A549 (cell line): ENCODE results near the gene ARFIP1. TPM values are rescaled to one million over a fixed set of nuclear protein-coding genes. Genes with fewer than 3 reads are reported as not detected.
A peak's percentile ranks its signal among the peaks of the same experiment; 100 is the strongest.

Source experiments
- ATAC-seq, 2 experiments: fragments of 200-7000 bp in 1 of 2; fragments of >200 bp in 1 of 2; cut with Nextera tagmentation in 1 of 2; cut with Tn5 transposase in 1 of 2; 3 replicates each; pipeline versions ENCODE4 v1.8.0 to v1.9.1; 2018 to 2020; ENCODE audit warnings: mild to moderate bottlenecking in 1 of 2, moderate library complexity in 1 of 2
- CTCF ChIA-PET: fragments of 300-600 bp; sonication (Branson Sonifier 250); formaldehyde crosslinking; extraction: SDS; loops from one replicate; lab custom pipeline; 2021; ENCODE audit warnings: antibody characterized with exemption, inconsistent platforms; lab: Yijun Ruan, JAX
- POLR2A ChIA-PET: fragments of 350-600 bp; formaldehyde crosslinking; extraction: SDS; loops from one replicate; lab custom pipeline; 2021; ENCODE audit warnings: antibody characterized with exemption, inconsistent platforms; lab: Yijun Ruan, JAX
- DNase-seq, 2 experiments: peaks; one replicate each; pipeline versions ENCODE4 v3.0.0 to v3.0.0-alpha.2; 2011 to 2016; ENCODE audit warnings: low read depth in 1 of 2, low spot score in 1 of 2
- FAIRE-seq: peaks from 2 replicates; lab custom pipeline; 2011; peaks lifted over from hg19 to GRCh38; lab: Jason Lieb, UNC
- H3K27ac ChIP-seq, 2 experiments: fragments of >200 bp; sonication (Bioruptor Twin); formaldehyde crosslinking; 3 replicates each; pipeline ENCODE4 v1.5.1; 2016 to 2017
- H3K4me1 ChIP-seq: fragments of >200 bp; sonication (Bioruptor Twin); formaldehyde crosslinking; 3 replicates; pipeline ENCODE4 v1.6.1; 2016
- H3K4me2 ChIP-seq: fragments of >200 bp; sonication (Bioruptor Twin); formaldehyde crosslinking; 3 replicates; pipeline ENCODE4 v1.6.1; 2016
- H3K4me3 ChIP-seq: fragments of >200 bp; sonication (Bioruptor Twin); formaldehyde crosslinking; 3 replicates; pipeline ENCODE4 v1.5.1; 2016
- H3K9me3 ChIP-seq: fragments of >200 bp; sonication (Bioruptor Twin); formaldehyde crosslinking; 3 replicates; pipeline ENCODE4 v1.6.1; 2016
- BHLHE40 ChIP-seq: IDR thresholded peaks from 2 replicates; pipeline ENCODE4 v1.6.1; 2012; ENCODE audit warnings: low read depth, low read length, inconsistent platforms
- CBX2 ChIP-seq: fragments of 200-600 bp; sonication (generic); IDR thresholded peaks from 2 replicates; pipeline ENCODE4 v1.6.1; 2016; ENCODE audit warnings: low read depth, mild to moderate bottlenecking, borderline replicate concordance
- CHD2 ChIP-seq: fragments of 150-350 bp; IDR thresholded peaks from 2 replicates; pipeline ENCODE4 v1.6.1; 2014; ENCODE audit warnings: low read length; ENCODE audit not compliant: partially characterized antibody
- EHMT2 ChIP-seq: fragments of 200-600 bp; sonication (generic); IDR thresholded peaks from 2 replicates; pipeline ENCODE4 v1.6.1; 2016; ENCODE audit warnings: antibody characterized with exemption, low read depth, mild to moderate bottlenecking, moderate library complexity
- ESRRA ChIP-seq: fragments of 150-350 bp; IDR thresholded peaks from 2 replicates; pipeline ENCODE4 v1.6.1; 2014; ENCODE audit warnings: mild to moderate bottlenecking, low read length, borderline replicate concordance
- FOSL2 ChIP-seq, 2 experiments: fragments of 450-650 bp in 1 of 2; fragments of >200 bp in 1 of 2; sonication (Bioruptor Twin) in 1 of 2; formaldehyde crosslinking; IDR thresholded peaks; 2 replicates each; pipeline versions ENCODE4 v1.5.0 to v1.6.1; 2016 to 2020; ENCODE audit warnings: mild to moderate bottlenecking in 1 of 2, moderate library complexity in 1 of 2
- FOXS1 ChIP-seq: fragments of 250-450 bp; sonication (Bioruptor Pico); IDR thresholded peaks from 2 replicates; pipeline ENCODE4 v1.5.0; 2020; ENCODE audit warnings: mild to moderate bottlenecking, moderate library complexity
- MAFK ChIP-seq: fragments of 450-650 bp; IDR thresholded peaks from 2 replicates; pipeline ENCODE4 v1.6.1; 2014; ENCODE audit not compliant: partially characterized antibody
- MYC ChIP-seq: IDR thresholded peaks from 2 replicates; pipeline ENCODE4 v1.6.1; 2012; ENCODE audit warnings: mild to moderate bottlenecking, inconsistent platforms, low read length, improper control_type of control experiment, borderline replicate concordance
- NFE2L2 ChIP-seq: fragments of 150-350 bp; conservative IDR thresholded peaks from 2 replicates; pipeline ENCODE4 v1.6.1; 2014; ENCODE audit warnings: low read length
- NPAS2 ChIP-seq: fragments of 250-450 bp; sonication (Bioruptor Pico); IDR thresholded peaks from 2 replicates; pipeline ENCODE4 v1.8.0; 2022; ENCODE audit warnings: mild to moderate bottlenecking, moderate library complexity, borderline replicate concordance
- NR3C1 ChIP-seq: fragments of >200 bp; sonication (Bioruptor Twin); formaldehyde crosslinking; IDR thresholded peaks from 3 replicates; pipeline ENCODE4 v1.6.1; 2017
- RARB ChIP-seq: fragments of 250-450 bp; sonication (Bioruptor Pico); IDR thresholded peaks from 2 replicates; pipeline ENCODE4 v1.8.0; 2021; ENCODE audit warnings: mild to moderate bottlenecking, moderate library complexity
- RNF2 ChIP-seq: fragments of 200-600 bp; sonication (generic); IDR thresholded peaks from 2 replicates; pipeline ENCODE4 v1.6.1; 2016; ENCODE audit warnings: low read depth, mild to moderate bottlenecking, antibody characterized with exemption, moderate library complexity, borderline replicate concordance
- SREBF2 ChIP-seq: fragments of 450-650 bp; IDR thresholded peaks from 2 replicates; pipeline ENCODE4 v1.6.1; 2014; ENCODE audit warnings: mild to moderate bottlenecking, moderate library complexity
- ZC3H11A ChIP-seq: fragments of 450-650 bp; IDR thresholded peaks from 2 replicates; pipeline ENCODE4 v1.6.1; 2014; ENCODE audit warnings: antibody characterized with exemption, mild to moderate bottlenecking
- WGBS: methylation state at CpG from one replicate; pipeline ENCODE4 v1.1.6; 2017; ENCODE audit errors: missing lambda C conversion rate; 5-methylcytosine and 5-hydroxymethylcytosine counted together
- polyA plus RNA-seq, 4 experiments: library from polyadenylated mRNA; depleted of rRNA in 3 of 4; stranded (reverse); fragments of >200 nt; fragmentation: RNase III in 1 of 4; extraction: RNeasy Plus Mini Kit Qiagen cat#74134 plus additional on column Dnase treatment in 1 of 4; gene quantifications; 2 replicates in 3 of 4; 3 replicates in 1 of 4; pipeline ENCODE4 v1.2.3, GENCODE V29; 2011 to 2017
- TF ChIP-seq, protein P1 (sequence below): IDR thresholded peaks from 2 replicates; pipeline ENCODE4 v1.6.1; 2012
- TF ChIP-seq, protein P2 (sequence below): fragments of 150-350 bp; IDR thresholded peaks from 2 replicates; pipeline ENCODE4 v1.6.1; 2014; ENCODE audit warnings: low read depth, mild to moderate bottlenecking, low read length
- TF ChIP-seq, protein P3 (sequence below): fragments of 250-450 bp; sonication (Bioruptor Pico); IDR thresholded peaks from 2 replicates; pipeline ENCODE4 v1.5.0; 2020; ENCODE audit warnings: low read depth, mild to moderate bottlenecking, moderate library complexity
- TF ChIP-seq, protein P4 (sequence below): fragments of 450-650 bp; IDR thresholded peaks from 2 replicates; pipeline ENCODE4 v1.6.1; 2014; ENCODE audit warnings: antibody characterized with exemption
- TF ChIP-seq, protein P5 (sequence below): IDR thresholded peaks from 2 replicates; pipeline ENCODE4 v1.6.1; 2012; ENCODE audit warnings: low read depth, borderline replicate concordance
- TF ChIP-seq, protein P6 (sequence below): fragments of 200-600 bp; sonication (generic); IDR thresholded peaks from 2 replicates; pipeline ENCODE4 v1.6.1; 2016; ENCODE audit warnings: antibody characterized with exemption, mild to moderate bottlenecking, moderate library complexity
- TF ChIP-seq, protein P7 (sequence below): fragments of >200 bp; sonication (Bioruptor Twin); formaldehyde crosslinking; IDR thresholded peaks from 3 replicates; pipeline ENCODE4 v1.5.1; 2016

The ARFIP1 gene
- polyA plus RNA-seq, 2 of the 4 experiments (the other 2 are of a cell fraction) = 17.1 to 39.2 TPM

DNA sequence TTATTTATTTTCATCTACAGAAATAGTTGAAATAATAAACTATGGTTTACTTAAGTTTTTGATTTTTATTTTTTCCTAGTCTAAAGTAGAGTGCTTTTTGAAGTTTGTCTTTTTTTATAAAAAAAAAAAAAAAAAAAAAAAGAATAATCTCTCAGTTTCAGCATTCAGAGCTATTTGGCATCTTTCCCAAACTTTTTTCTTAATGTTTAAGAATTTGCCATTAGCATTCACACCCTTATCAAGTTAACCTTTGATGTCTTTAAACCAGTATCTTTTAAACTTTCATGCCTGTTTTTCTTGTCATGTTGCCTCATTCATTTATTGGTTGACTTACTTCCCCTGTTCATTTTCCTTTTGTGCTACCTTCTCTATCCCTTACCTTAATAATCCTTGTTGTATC is 95.5 kb downstream of the ARFIP1 start (continued):
- TF ChIP-seq FOXS1 (CRISPR knock-in tag) = no peak

DNA sequence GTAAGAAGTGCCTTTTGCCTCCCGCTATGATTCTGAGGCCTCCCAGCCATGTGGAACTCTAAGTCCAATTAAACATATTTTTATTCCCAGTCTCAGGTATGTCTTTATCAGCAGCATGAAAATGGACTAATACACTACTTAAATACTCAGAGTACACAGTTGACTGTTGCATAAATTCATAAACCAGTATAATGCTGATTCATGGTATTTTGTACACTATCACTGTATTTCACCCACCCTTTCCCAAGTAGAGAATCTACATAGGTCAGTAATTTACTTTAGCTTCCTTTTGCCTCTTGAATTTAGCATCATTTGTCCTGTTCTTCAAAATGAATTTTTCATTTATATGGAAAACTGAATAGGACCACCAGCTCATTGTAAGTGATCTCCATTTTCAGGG is 98.1 kb downstream of the ARFIP1 start:
- TF ChIP-seq RARB (CRISPR knock-in tag) (no peak), FOSL2 (IDR thresholded peaks at IDR 0.05) (no peak), FOSL2 (CRISPR knock-in tag; IDR thresholded peaks at IDR 0.05) (no peak), MAFK (peak; percentile 79)
- FAIRE-seq = no peak
- Histone ChIP-seq H3K4me1 (no peaks in the 10 kb centered on the region), H3K4me3 (no peak overlapping the region), H3K4me2 (no peak overlapping the region), H3K9me3 (no peaks in the 10 kb centered on the region; the same call in 2 of the 3 replicates), H3K27ac (no peak overlapping the region)
- DNase-seq = no peak
- CTCF ChIA-PET = no interaction called here
- no peak for ATAC-seq
- POLR2A ChIA-PET = no interaction called here
- 100% methylated on average over 1 of the region's 1 CpG for WGBS

DNA sequence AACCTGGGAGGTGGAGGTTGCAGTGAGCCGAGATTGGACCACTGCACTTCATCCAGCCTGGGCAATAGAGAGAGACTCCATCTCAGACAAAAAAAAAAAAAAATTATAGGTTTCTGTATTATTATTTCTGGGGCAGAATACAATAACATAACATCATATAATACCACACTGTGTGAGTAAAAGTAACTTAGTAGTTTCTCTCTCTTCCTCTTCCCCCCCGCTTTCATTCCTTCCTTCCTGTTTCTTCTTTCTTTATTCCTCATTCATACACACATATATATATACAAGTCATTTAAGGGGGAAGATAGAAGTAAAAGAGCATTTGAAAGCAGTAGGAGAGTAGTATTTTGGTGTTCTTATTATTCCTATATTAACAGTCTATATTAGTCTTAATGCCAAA is 100.5 kb downstream of the ARFIP1 start:
- DNase-seq (no peak), ATAC-seq (no peak), FAIRE-seq (no peak)
- CTCF ChIA-PET = no interaction called here
- Histone ChIP-seq H3K9me3 (no peaks in the 10 kb centered on the region; the same call in 2 of the 3 replicates), H3K27ac (no peak overlapping the region), H3K4me3 (no peak overlapping the region), H3K4me1 (no peaks in the 10 kb centered on the region), H3K4me2 (no peak overlapping the region)
- TF ChIP-seq, protein P1, sequence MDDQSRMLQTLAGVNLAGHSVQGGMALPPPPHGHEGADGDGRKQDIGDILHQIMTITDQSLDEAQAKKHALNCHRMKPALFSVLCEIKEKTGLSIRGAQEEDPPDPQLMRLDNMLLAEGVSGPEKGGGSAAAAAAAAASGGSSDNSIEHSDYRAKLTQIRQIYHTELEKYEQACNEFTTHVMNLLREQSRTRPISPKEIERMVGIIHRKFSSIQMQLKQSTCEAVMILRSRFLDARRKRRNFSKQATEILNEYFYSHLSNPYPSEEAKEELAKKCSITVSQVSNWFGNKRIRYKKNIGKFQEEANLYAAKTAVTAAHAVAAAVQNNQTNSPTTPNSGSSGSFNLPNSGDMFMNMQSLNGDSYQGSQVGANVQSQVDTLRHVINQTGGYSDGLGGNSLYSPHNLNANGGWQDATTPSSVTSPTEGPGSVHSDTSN = no peak
- TF ChIP-seq ESRRA (no peak), SREBF2 (no peak), EHMT2 (no peak), ZC3H11A (no peak), RNF2 (no peak), NR3C1 (no peak), CBX2 (no peak), RARB (CRISPR knock-in tag) (no peak), NPAS2 (no peak), BHLHE40 (no peak), CHD2 (no peak), NFE2L2 (no peak), MYC (no peak)
- TF ChIP-seq, protein P2, sequence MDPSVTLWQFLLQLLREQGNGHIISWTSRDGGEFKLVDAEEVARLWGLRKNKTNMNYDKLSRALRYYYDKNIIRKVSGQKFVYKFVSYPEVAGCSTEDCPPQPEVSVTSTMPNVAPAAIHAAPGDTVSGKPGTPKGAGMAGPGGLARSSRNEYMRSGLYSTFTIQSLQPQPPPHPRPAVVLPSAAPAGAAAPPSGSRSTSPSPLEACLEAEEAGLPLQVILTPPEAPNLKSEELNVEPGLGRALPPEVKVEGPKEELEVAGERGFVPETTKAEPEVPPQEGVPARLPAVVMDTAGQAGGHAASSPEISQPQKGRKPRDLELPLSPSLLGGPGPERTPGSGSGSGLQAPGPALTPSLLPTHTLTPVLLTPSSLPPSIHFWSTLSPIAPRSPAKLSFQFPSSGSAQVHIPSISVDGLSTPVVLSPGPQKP = no peak
- TF ChIP-seq, protein P3, sequence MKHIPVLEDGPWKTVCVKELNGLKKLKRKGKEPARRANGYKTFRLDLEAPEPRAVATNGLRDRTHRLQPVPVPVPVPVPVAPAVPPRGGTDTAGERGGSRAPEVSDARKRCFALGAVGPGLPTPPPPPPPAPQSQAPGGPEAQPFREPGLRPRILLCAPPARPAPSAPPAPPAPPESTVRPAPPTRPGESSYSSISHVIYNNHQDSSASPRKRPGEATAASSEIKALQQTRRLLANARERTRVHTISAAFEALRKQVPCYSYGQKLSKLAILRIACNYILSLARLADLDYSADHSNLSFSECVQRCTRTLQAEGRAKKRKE (CRISPR knock-in tag) = no peak
- TF ChIP-seq, protein P4, sequence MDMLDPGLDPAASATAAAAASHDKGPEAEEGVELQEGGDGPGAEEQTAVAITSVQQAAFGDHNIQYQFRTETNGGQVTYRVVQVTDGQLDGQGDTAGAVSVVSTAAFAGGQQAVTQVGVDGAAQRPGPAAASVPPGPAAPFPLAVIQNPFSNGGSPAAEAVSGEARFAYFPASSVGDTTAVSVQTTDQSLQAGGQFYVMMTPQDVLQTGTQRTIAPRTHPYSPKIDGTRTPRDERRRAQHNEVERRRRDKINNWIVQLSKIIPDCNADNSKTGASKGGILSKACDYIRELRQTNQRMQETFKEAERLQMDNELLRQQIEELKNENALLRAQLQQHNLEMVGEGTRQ = no peak
- TF ChIP-seq, protein P5, sequence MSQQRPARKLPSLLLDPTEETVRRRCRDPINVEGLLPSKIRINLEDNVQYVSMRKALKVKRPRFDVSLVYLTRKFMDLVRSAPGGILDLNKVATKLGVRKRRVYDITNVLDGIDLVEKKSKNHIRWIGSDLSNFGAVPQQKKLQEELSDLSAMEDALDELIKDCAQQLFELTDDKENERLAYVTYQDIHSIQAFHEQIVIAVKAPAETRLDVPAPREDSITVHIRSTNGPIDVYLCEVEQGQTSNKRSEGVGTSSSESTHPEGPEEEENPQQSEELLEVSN = no peak
- TF ChIP-seq, protein P6, sequence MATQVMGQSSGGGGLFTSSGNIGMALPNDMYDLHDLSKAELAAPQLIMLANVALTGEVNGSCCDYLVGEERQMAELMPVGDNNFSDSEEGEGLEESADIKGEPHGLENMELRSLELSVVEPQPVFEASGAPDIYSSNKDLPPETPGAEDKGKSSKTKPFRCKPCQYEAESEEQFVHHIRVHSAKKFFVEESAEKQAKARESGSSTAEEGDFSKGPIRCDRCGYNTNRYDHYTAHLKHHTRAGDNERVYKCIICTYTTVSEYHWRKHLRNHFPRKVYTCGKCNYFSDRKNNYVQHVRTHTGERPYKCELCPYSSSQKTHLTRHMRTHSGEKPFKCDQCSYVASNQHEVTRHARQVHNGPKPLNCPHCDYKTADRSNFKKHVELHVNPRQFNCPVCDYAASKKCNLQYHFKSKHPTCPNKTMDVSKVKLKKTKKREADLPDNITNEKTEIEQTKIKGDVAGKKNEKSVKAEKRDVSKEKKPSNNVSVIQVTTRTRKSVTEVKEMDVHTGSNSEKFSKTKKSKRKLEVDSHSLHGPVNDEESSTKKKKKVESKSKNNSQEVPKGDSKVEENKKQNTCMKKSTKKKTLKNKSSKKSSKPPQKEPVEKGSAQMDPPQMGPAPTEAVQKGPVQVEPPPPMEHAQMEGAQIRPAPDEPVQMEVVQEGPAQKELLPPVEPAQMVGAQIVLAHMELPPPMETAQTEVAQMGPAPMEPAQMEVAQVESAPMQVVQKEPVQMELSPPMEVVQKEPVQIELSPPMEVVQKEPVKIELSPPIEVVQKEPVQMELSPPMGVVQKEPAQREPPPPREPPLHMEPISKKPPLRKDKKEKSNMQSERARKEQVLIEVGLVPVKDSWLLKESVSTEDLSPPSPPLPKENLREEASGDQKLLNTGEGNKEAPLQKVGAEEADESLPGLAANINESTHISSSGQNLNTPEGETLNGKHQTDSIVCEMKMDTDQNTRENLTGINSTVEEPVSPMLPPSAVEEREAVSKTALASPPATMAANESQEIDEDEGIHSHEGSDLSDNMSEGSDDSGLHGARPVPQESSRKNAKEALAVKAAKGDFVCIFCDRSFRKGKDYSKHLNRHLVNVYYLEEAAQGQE = no peak
- TF ChIP-seq, protein P7, sequence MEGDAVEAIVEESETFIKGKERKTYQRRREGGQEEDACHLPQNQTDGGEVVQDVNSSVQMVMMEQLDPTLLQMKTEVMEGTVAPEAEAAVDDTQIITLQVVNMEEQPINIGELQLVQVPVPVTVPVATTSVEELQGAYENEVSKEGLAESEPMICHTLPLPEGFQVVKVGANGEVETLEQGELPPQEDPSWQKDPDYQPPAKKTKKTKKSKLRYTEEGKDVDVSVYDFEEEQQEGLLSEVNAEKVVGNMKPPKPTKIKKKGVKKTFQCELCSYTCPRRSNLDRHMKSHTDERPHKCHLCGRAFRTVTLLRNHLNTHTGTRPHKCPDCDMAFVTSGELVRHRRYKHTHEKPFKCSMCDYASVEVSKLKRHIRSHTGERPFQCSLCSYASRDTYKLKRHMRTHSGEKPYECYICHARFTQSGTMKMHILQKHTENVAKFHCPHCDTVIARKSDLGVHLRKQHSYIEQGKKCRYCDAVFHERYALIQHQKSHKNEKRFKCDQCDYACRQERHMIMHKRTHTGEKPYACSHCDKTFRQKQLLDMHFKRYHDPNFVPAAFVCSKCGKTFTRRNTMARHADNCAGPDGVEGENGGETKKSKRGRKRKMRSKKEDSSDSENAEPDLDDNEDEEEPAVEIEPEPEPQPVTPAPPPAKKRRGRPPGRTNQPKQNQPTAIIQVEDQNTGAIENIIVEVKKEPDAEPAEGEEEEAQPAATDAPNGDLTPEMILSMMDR = no peak
- POLR2A ChIA-PET = no interaction called here
- 97% methylated on average over 2 of the region's 2 CpGs for WGBS
